Measurements from ENCODE around the gene LRRIQ3.

LRRIQ3 gene

DNA sequence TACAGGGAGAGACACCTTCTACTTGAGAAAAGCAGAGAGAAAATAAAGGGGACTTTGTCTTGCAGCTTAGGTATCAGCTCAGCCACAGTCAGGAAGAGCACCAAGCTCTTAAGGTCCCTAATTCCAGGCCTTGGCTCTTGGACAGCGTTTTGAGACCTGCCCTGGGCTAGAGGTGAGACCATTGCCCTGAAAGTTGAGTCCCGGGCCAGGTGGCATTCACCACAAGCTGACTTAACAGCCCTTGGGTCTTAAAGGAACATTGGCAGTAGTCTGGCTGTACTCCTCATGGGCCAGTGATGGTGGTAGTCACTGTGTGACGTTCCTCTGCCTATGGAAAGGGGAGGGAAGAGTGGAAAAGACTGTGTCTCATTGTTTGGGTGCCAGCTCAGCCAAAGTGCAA is 25.5 kb upstream of the LRRIQ3 start:
- Histone ChIP-seq H3K4me3 (ENCODE audit: low read depth in 1 of 2, low read length in 2 of 2) (no peak overlapping the region), H2AFZ (ENCODE audit: low read depth, low read length) (no peak overlapping the region), H3K4me1 (ENCODE audit: insufficient read depth, low read length) (no peaks in the 10 kb centered on the region), H3K27ac (ENCODE audit: low read length) (no peak overlapping the region), H3K4me2 (ENCODE audit: insufficient read depth, low read length) (no peak overlapping the region), H4K20me1 (ENCODE audit: insufficient read depth, low read length) (no peaks in the 10 kb centered on the region), H3K27me3 (ENCODE audit: insufficient read depth, low read length, poor library complexity) (no peaks in the 10 kb centered on the region), H3K79me2 (ENCODE audit: insufficient read depth, low read length) (no peaks in the 10 kb centered on the region), H3K36me3 (ENCODE audit: insufficient read depth, low read length) (no peaks in the 10 kb centered on the region), H3K9ac (ENCODE audit: low read depth, low read length) (no peak overlapping the region), H3K9me3 (ENCODE audit: insufficient read depth, low read length, severe bottlenecking) (no peaks in the 10 kb centered on the region)
- no peak for TF ChIP-seq EZH2 (IDR thresholded peaks at IDR 0.05; ENCODE audit: borderline replicate concordance, low read depth, low read length, severe bottlenecking)
- TF ChIP-seq, protein P1, sequence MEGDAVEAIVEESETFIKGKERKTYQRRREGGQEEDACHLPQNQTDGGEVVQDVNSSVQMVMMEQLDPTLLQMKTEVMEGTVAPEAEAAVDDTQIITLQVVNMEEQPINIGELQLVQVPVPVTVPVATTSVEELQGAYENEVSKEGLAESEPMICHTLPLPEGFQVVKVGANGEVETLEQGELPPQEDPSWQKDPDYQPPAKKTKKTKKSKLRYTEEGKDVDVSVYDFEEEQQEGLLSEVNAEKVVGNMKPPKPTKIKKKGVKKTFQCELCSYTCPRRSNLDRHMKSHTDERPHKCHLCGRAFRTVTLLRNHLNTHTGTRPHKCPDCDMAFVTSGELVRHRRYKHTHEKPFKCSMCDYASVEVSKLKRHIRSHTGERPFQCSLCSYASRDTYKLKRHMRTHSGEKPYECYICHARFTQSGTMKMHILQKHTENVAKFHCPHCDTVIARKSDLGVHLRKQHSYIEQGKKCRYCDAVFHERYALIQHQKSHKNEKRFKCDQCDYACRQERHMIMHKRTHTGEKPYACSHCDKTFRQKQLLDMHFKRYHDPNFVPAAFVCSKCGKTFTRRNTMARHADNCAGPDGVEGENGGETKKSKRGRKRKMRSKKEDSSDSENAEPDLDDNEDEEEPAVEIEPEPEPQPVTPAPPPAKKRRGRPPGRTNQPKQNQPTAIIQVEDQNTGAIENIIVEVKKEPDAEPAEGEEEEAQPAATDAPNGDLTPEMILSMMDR (IDR thresholded peaks at IDR 0.05; ENCODE audit: borderline replicate concordance, extremely low read depth, low read length, poor library complexity, severe bottlenecking), result no peak
- ATAC-seq (ENCODE audit: insufficient read depth, low read depth), result no peak
- no peak for DNase-seq

- H3K4me1 ChIP-seq (ENCODE audit: insufficient read depth, low read length), result no peaks in the 10 kb centered on the region
- H2AFZ ChIP-seq (ENCODE audit: low read depth, low read length), result no peak overlapping the region
- no peaks in the 10 kb centered on the region for H3K9me3 ChIP-seq (ENCODE audit: insufficient read depth, low read length, severe bottlenecking)
- ATAC-seq (ENCODE audit: insufficient read depth, low read depth) (no peak), DNase-seq (no peak)
- no peak overlapping the region for H3K4me3 ChIP-seq (ENCODE audit: low read depth in 1 of 2, low read length in 2 of 2)
- no peak for TF ChIP-seq EZH2 (IDR thresholded peaks at IDR 0.05; ENCODE audit: borderline replicate concordance, low read depth, low read length, severe bottlenecking)
- TF ChIP-seq, protein P1 (IDR thresholded peaks at IDR 0.05; ENCODE audit: borderline replicate concordance, extremely low read depth, low read length, poor library complexity, severe bottlenecking), result no peak
- H3K4me2 ChIP-seq (ENCODE audit: insufficient read depth, low read length), result no peak overlapping the region
- H3K36me3 ChIP-seq (ENCODE audit: insufficient read depth, low read length), result no peaks in the 10 kb centered on the region
- no peaks in the 10 kb centered on the region for H3K79me2 ChIP-seq (ENCODE audit: insufficient read depth, low read length)
- no peaks in the 10 kb centered on the region for H4K20me1 ChIP-seq (ENCODE audit: insufficient read depth, low read length)
- H3K27ac ChIP-seq (ENCODE audit: low read length), result no peak overlapping the region
- H3K27me3 ChIP-seq (ENCODE audit: insufficient read depth, low read length, poor library complexity), result no peaks in the 10 kb centered on the region
- H3K9ac ChIP-seq (ENCODE audit: low read depth, low read length), result no peak overlapping the region
These were observed 24.7 kb upstream of the LRRIQ3 start for GRCh38 chr1:74222701-74223100.

DNA sequence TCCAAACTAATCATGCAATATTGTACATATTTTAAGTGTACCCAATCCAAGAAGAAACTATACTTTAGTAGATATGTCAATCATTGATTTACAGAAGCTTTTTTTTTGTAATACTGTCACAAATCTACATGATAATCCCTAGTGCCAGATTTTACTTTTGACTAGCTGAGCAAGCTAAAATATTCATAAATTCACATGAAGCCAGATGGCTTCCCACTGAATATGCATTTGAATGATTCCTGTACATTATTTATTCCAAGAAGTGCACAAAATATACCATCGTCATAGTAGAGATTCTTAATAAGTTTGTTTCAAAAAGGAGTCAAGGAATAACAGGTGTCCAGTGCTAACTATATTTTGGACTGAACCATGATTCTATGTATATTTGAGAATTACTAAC is 17.3 kb upstream of the LRRIQ3 start:
- H3K9me3 ChIP-seq (ENCODE audit: insufficient read depth, low read length, severe bottlenecking), result no peaks in the 10 kb centered on the region
- no peak overlapping the region for H3K9ac ChIP-seq (ENCODE audit: low read depth, low read length)
- no peaks in the 10 kb centered on the region for H3K79me2 ChIP-seq (ENCODE audit: insufficient read depth, low read length)
- no peak overlapping the region for H2AFZ ChIP-seq (ENCODE audit: low read depth, low read length)
- H4K20me1 ChIP-seq (ENCODE audit: insufficient read depth, low read length), result no peaks in the 10 kb centered on the region
- no peak for DNase-seq
- no peaks in the 10 kb centered on the region for H3K36me3 ChIP-seq (ENCODE audit: insufficient read depth, low read length)
- no peaks in the 10 kb centered on the region for H3K4me1 ChIP-seq (ENCODE audit: insufficient read depth, low read length)
- H3K27ac ChIP-seq (ENCODE audit: low read length), result no peak overlapping the region
- TF ChIP-seq, protein P1 (IDR thresholded peaks at IDR 0.05; ENCODE audit: borderline replicate concordance, extremely low read depth, low read length, poor library complexity, severe bottlenecking), result no peak
- TF ChIP-seq EZH2 (IDR thresholded peaks at IDR 0.05; ENCODE audit: borderline replicate concordance, low read depth, low read length, severe bottlenecking), result no peak
- H3K4me3 ChIP-seq (ENCODE audit: low read depth in 1 of 2, low read length in 2 of 2), result no peak overlapping the region
- ATAC-seq (ENCODE audit: insufficient read depth, low read depth), result no peak
- no peaks in the 10 kb centered on the region for H3K27me3 ChIP-seq (ENCODE audit: insufficient read depth, low read length, poor library complexity)
- H3K4me2 ChIP-seq (ENCODE audit: insufficient read depth, low read length), result no peak overlapping the region

GRCh38 chr1:74205266-74205665 is 7.3 kb upstream of the LRRIQ3 start:
- no peak overlapping the region for H3K9ac ChIP-seq (ENCODE audit: low read depth, low read length)
- DNase-seq (no peak), ATAC-seq (ENCODE audit: insufficient read depth, low read depth) (no peak)
- no peaks in the 10 kb centered on the region for H3K4me1 ChIP-seq (ENCODE audit: insufficient read depth, low read length)
- H3K27ac ChIP-seq (ENCODE audit: low read length), result no peak overlapping the region
- H2AFZ ChIP-seq (ENCODE audit: low read depth, low read length), result no peak overlapping the region
- H3K27me3 ChIP-seq (ENCODE audit: insufficient read depth, low read length, poor library complexity), result no peaks in the 10 kb centered on the region
- no peaks in the 10 kb centered on the region for H3K9me3 ChIP-seq (ENCODE audit: insufficient read depth, low read length, severe bottlenecking)
- H4K20me1 ChIP-seq (ENCODE audit: insufficient read depth, low read length), result no peaks in the 10 kb centered on the region
- TF ChIP-seq, protein P1 (IDR thresholded peaks at IDR 0.05; ENCODE audit: borderline replicate concordance, extremely low read depth, low read length, poor library complexity, severe bottlenecking), result no peak
- TF ChIP-seq EZH2 (IDR thresholded peaks at IDR 0.05; ENCODE audit: borderline replicate concordance, low read depth, low read length, severe bottlenecking), result no peak
- no peak overlapping the region for H3K4me2 ChIP-seq (ENCODE audit: insufficient read depth, low read length)
- H3K4me3 ChIP-seq (ENCODE audit: low read depth in 1 of 2, low read length in 2 of 2), result no peak overlapping the region
- peaks cover 10% of the 10 kb centered on the region; the same call in 1 of the 2 replicates for H3K36me3 ChIP-seq (ENCODE audit: insufficient read depth, low read length)
- no peaks in the 10 kb centered on the region for H3K79me2 ChIP-seq (ENCODE audit: insufficient read depth, low read length)
